ENCODE results near the gene ADAP1.

Gene ADAP1

GRCh38 chr7:853366-854117 lies 100.9 kb downstream of the ADAP1 start:
- FAIRE-seq = no peak

- no peak for FAIRE-seq
Measured at GRCh38 chr7:851204-851603, 103.3 kb downstream of the ADAP1 start.

DNA sequence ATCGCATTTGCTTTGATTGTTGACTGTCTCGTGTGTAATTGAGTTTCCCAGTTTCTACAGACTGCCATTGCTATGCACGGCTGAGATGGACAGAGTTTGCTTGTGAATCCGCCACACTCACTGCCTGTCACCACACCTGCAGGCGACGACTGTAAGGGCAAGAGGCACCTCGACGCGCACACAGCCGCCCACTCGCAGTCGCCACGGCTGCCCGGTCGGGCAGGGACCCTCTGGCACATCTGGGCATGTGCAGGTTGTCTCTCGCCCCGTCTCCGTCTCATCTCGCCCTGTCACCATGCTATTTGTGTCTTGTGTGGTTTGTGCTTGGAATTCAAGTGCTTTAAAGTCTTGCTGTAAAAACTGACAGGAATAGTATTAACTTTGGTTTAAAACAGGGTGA lies 104.7 kb downstream of the ADAP1 start:
- FAIRE-seq = no peak

GRCh38 chr7:849145-849544 lies 105.3 kb downstream of the ADAP1 start:
- no peak for FAIRE-seq
